ENCODE data around the gene TANGO6. TPM values are rescaled to one million over a fixed set of nuclear protein-coding genes. Genes with fewer than 3 reads are reported as not detected.
A peak's percentile ranks its signal among the peaks of the same experiment; 100 is the strongest.
"Not testable (repeated sequence)": the region's sequence is repeated elsewhere in the genome, so short reads cannot be mapped to it uniquely, and the experiment has no call there.

The TANGO6 gene
- total RNA-seq, 2 donors from 2014 or later: 37.3 to 55.4 TPM

DNA sequence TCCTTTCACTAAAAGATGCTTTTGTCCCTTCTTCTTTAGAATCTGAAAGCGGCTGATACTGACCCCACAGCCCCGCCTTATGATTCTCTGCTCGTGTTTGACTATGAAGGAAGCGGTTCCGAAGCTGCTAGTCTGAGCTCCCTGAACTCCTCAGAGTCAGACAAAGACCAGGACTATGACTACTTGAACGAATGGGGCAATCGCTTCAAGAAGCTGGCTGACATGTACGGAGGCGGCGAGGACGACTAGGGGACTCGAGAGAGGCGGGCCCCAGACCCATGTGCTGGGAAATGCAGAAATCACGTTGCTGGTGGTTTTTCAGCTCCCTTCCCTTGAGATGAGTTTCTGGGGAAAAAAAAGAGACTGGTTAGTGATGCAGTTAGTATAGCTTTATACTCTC, 10.1 kb upstream of the TANGO6 start:
- TF ChIP-seq, protein P1, sequence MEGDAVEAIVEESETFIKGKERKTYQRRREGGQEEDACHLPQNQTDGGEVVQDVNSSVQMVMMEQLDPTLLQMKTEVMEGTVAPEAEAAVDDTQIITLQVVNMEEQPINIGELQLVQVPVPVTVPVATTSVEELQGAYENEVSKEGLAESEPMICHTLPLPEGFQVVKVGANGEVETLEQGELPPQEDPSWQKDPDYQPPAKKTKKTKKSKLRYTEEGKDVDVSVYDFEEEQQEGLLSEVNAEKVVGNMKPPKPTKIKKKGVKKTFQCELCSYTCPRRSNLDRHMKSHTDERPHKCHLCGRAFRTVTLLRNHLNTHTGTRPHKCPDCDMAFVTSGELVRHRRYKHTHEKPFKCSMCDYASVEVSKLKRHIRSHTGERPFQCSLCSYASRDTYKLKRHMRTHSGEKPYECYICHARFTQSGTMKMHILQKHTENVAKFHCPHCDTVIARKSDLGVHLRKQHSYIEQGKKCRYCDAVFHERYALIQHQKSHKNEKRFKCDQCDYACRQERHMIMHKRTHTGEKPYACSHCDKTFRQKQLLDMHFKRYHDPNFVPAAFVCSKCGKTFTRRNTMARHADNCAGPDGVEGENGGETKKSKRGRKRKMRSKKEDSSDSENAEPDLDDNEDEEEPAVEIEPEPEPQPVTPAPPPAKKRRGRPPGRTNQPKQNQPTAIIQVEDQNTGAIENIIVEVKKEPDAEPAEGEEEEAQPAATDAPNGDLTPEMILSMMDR (IDR thresholded peaks at IDR 0.05): no peak
- no peak for DNase-seq (ENCODE audit: low spot score)
- no peak for ATAC-seq (ENCODE audit: insufficient number of reproducible peaks, low FRiP score, low read depth)

GRCh38 chr16:68834550-68834949, 8.8 kb upstream of the TANGO6 start:
- Histone ChIP-seq H3K36me3 (no peaks in the 10 kb centered on the region), H3K9me3 (no peaks in the 10 kb centered on the region), H3K27me3 (replicated peaks; ENCODE audit: insufficient read depth) (no peaks in the 10 kb centered on the region), H3K4me1 (ENCODE audit: control insufficient read depth in 1 of 2, low read depth in 2 of 2) (no peaks in the 10 kb centered on the region), H3K27ac (no peak overlapping the region), H3K4me3 (no peak overlapping the region)
- ATAC-seq (ENCODE audit: insufficient number of reproducible peaks, low FRiP score, low read depth) (no peak), DNase-seq (ENCODE audit: low spot score) (no peak)
- TF ChIP-seq, protein P1 (IDR thresholded peaks at IDR 0.05): no peak

More for the DNA sequence above, 10.1 kb upstream of the TANGO6 start:
- H3K27ac ChIP-seq: no peak overlapping the region
- H3K4me1 ChIP-seq (ENCODE audit: control insufficient read depth in 1 of 2, low read depth in 2 of 2): no peaks in the 10 kb centered on the region
- no peaks in the 10 kb centered on the region for H3K27me3 ChIP-seq (replicated peaks; ENCODE audit: insufficient read depth)
- H3K36me3 ChIP-seq: no peaks in the 10 kb centered on the region
- no peaks in the 10 kb centered on the region for H3K9me3 ChIP-seq
- H3K4me3 ChIP-seq: no peak overlapping the region

GRCh38 chr16:68835970-68836369, 7.4 kb upstream of the TANGO6 start:
- Histone ChIP-seq H3K4me3 (no peak overlapping the region), H3K27ac (no peak overlapping the region), H3K9me3 (no peaks in the 10 kb centered on the region), H3K4me1 (ENCODE audit: control insufficient read depth in 1 of 2, low read depth in 2 of 2) (no peaks in the 10 kb centered on the region), H3K36me3 (no peaks in the 10 kb centered on the region), H3K27me3 (replicated peaks; ENCODE audit: insufficient read depth) (no peaks in the 10 kb centered on the region)
- TF ChIP-seq, protein P1 (IDR thresholded peaks at IDR 0.05): no peak
- ATAC-seq (ENCODE audit: insufficient number of reproducible peaks, low FRiP score, low read depth): no peak
- DNase-seq (ENCODE audit: low spot score): no peak

- TF ChIP-seq, protein P1 (IDR thresholded peaks at IDR 0.05): no peak
- DNase-seq (ENCODE audit: low spot score) (no peak), ATAC-seq (ENCODE audit: insufficient number of reproducible peaks, low FRiP score, low read depth) (no peak)
- Histone ChIP-seq H3K36me3 (no peaks in the 10 kb centered on the region), H3K27ac (no peak overlapping the region), H3K4me1 (ENCODE audit: control insufficient read depth in 1 of 2, low read depth in 2 of 2) (peaks cover 0 to 10% of the 10 kb centered on the region in 2 donors), H3K9me3 (no peaks in the 10 kb centered on the region), H3K27me3 (replicated peaks; ENCODE audit: insufficient read depth) (no peaks in the 10 kb centered on the region), H3K4me3 (no peak overlapping the region)
These were observed 3.5 kb upstream of the TANGO6 start for GRCh38 chr16:68839831-68840230.

GRCh38 chr16:68842964-68843481, 308 bp upstream of the TANGO6 start:
- H3K4me1 ChIP-seq (ENCODE audit: control insufficient read depth in 1 of 2, low read depth in 2 of 2); H3K9me3 ChIP-seq; H3K36me3 ChIP-seq; H3K27me3 ChIP-seq (replicated peaks; ENCODE audit: insufficient read depth); DNase-seq (ENCODE audit: low spot score): not testable (repeated sequence)
- H3K4me3 ChIP-seq: peak overlapping the region; percentile 83
- H3K27ac ChIP-seq: peak overlapping the region; percentile 72 to 81
- ATAC-seq (ENCODE audit: insufficient number of reproducible peaks, low FRiP score, low read depth): peak; percentile 12

DNA sequence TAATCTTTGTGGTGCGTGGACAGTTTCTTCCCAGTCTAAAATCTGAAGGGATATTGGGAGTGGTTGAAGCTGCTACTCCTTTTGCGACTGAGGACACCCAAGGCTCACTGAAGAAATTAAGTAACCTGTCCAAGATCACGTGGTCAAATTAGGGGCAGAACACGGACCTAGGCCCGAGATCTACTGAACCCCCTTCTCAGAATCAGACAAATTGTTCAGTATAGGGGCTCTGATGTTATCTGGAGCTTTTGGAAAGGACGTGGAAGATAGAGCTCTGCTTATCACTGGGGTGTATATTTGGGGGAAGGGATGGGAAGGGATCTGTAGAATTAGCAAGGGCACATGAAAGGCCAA, 857 bp downstream of the TANGO6 start:
- ATAC-seq (ENCODE audit: insufficient number of reproducible peaks, low FRiP score, low read depth): no peak
- TF ChIP-seq, protein P1 (IDR thresholded peaks at IDR 0.05): no peak
- Histone ChIP-seq H3K36me3 (no peaks in the 10 kb centered on the region), H3K27ac (peak overlapping the region; percentile 72 to 81), H3K4me1 (ENCODE audit: control insufficient read depth in 1 of 2, low read depth in 2 of 2) (peaks cover 0 to 10% of the 10 kb centered on the region in 2 donors), H3K9me3 (no peaks in the 10 kb centered on the region), H3K4me3 (peak overlapping the region; percentile 83), H3K27me3 (replicated peaks; ENCODE audit: insufficient read depth) (no peaks in the 10 kb centered on the region)
- no peak for DNase-seq (ENCODE audit: low spot score)
